Activated T-helper 2 cell treated with anti-CD3 and anti-CD28 coated beads, Interferon-gamma antibody, Interleukin-2, Interleukin-4, amounts not matched to agents 10 μg/mL and 5 μg/mL and 100 μg/mL, durations not matched to agents 14 hours and 24 hours and 36 hours (primary cell): Measurements from ENCODE around the gene CCNK. TPM values are rescaled to one million over a fixed set of nuclear protein-coding genes. Genes with fewer than 3 reads are reported as not detected.

Source experiments
- DNase-seq: peaks from one replicate; pipeline ENCODE4 v3.0.0; 2021; ENCODE audit warnings: low spot score
- H3K27ac Mint-ChIP-seq: one replicate; pipeline ENCODE4 v1.8.0; 2021; ENCODE audit warnings: mixed read lengths
- H3K27me3 Mint-ChIP-seq: one replicate; pipeline ENCODE4 v1.8.0; 2021; ENCODE audit warnings: low read depth, mixed read lengths
- H3K36me3 Mint-ChIP-seq: one replicate; pipeline ENCODE4 v1.8.0; 2021; ENCODE audit warnings: low read depth, mixed read lengths
- H3K4me1 Mint-ChIP-seq: one replicate; pipeline ENCODE4 v1.8.0; 2021; ENCODE audit warnings: low read depth, mixed read lengths
- H3K4me3 Mint-ChIP-seq: one replicate; pipeline ENCODE4 v1.8.0; 2021; ENCODE audit warnings: low read depth, mild to moderate bottlenecking, moderate library complexity, mixed read lengths
- H3K9me3 Mint-ChIP-seq: one replicate; pipeline ENCODE4 v1.8.0; 2021; ENCODE audit warnings: mixed read lengths
- intact Hi-C: fragments of 100-400 bp; cut with micrococcal nuclease; formaldehyde crosslinking; loops from one replicate; pipeline ENCODE4 v1.15.1; 2023
- total RNA-seq: library from RNA; stranded (reverse); gene quantifications from 2 replicates; pipeline ENCODE4 v1.2.3, GENCODE V29; 2022

CCNK gene
- total RNA-seq, 1 donor from 2014 or later: 77.8 TPM

GRCh38 chr14:99530407-99531155 is 49.4 kb downstream of the CCNK start:
- Mint-ChIP-seq H3K4me1 (no peaks in the 10 kb centered on the region), H3K27me3 (no peaks in the 10 kb centered on the region), H3K9me3 (no peaks in the 10 kb centered on the region), H3K27ac (no peak overlapping the region), H3K36me3 (no peaks in the 10 kb centered on the region), H3K4me3 (no peak overlapping the region)
- DNase-seq: no peak
- intact Hi-C loops: no loop called here

GRCh38 chr14:99531251-99532096 is 50.3 kb downstream of the CCNK start:
- Mint-ChIP-seq H3K27ac (no peak overlapping the region), H3K9me3 (no peaks in the 10 kb centered on the region), H3K4me3 (no peak overlapping the region), H3K27me3 (no peaks in the 10 kb centered on the region), H3K36me3 (no peaks in the 10 kb centered on the region), H3K4me1 (no peaks in the 10 kb centered on the region)
- intact Hi-C loops: no loop called here
- DNase-seq: no peak

- DNase-seq: no peak
- no peaks in the 10 kb centered on the region for H3K36me3 Mint-ChIP-seq
- H3K9me3 Mint-ChIP-seq: no peaks in the 10 kb centered on the region
- H3K4me1 Mint-ChIP-seq: no peaks in the 10 kb centered on the region
- no peaks in the 10 kb centered on the region for H3K27me3 Mint-ChIP-seq
- intact Hi-C loops: no loop called here
- no peak overlapping the region for H3K27ac Mint-ChIP-seq
- no peak overlapping the region for H3K4me3 Mint-ChIP-seq
Measured at GRCh38 chr14:99532310-99532709, 51.1 kb downstream of the CCNK start.

GRCh38 chr14:99534333-99534732 is 53.1 kb downstream of the CCNK start:
- Mint-ChIP-seq H3K4me1 (no peaks in the 10 kb centered on the region), H3K27ac (no peak overlapping the region), H3K27me3 (no peaks in the 10 kb centered on the region), H3K9me3 (no peaks in the 10 kb centered on the region), H3K4me3 (no peak overlapping the region), H3K36me3 (no peaks in the 10 kb centered on the region)
- DNase-seq: no peak
- intact Hi-C loops: no loop called here

GRCh38 chr14:99534863-99535262 is 53.7 kb downstream of the CCNK start:
- no peak for DNase-seq
- no peak overlapping the region for H3K27ac Mint-ChIP-seq
- intact Hi-C loops: no loop called here
- no peaks in the 10 kb centered on the region for H3K9me3 Mint-ChIP-seq
- H3K4me1 Mint-ChIP-seq: no peaks in the 10 kb centered on the region
- no peaks in the 10 kb centered on the region for H3K27me3 Mint-ChIP-seq
- H3K36me3 Mint-ChIP-seq: no peaks in the 10 kb centered on the region
- H3K4me3 Mint-ChIP-seq: no peak overlapping the region

GRCh38 chr14:99535448-99535847 is 54.2 kb downstream of the CCNK start:
- Mint-ChIP-seq H3K27me3 (no peaks in the 10 kb centered on the region), H3K4me3 (no peak overlapping the region), H3K27ac (no peak overlapping the region), H3K9me3 (no peaks in the 10 kb centered on the region), H3K36me3 (no peaks in the 10 kb centered on the region), H3K4me1 (no peaks in the 10 kb centered on the region)
- intact Hi-C loops: no loop called here
- DNase-seq: no peak

GRCh38 chr14:99535908-99536778 is 54.9 kb downstream of the CCNK start:
- H3K4me1 Mint-ChIP-seq: no peaks in the 10 kb centered on the region
- no peak overlapping the region for H3K27ac Mint-ChIP-seq
- no peak for DNase-seq
- no peak overlapping the region for H3K4me3 Mint-ChIP-seq
- intact Hi-C loops: no loop called here
- H3K36me3 Mint-ChIP-seq: no peaks in the 10 kb centered on the region
- no peaks in the 10 kb centered on the region for H3K9me3 Mint-ChIP-seq
- no peaks in the 10 kb centered on the region for H3K27me3 Mint-ChIP-seq

- DNase-seq: no peak
- Mint-ChIP-seq H3K36me3 (no peaks in the 10 kb centered on the region), H3K9me3 (no peaks in the 10 kb centered on the region), H3K4me1 (no peaks in the 10 kb centered on the region), H3K27ac (no peak overlapping the region), H3K27me3 (no peaks in the 10 kb centered on the region), H3K4me3 (no peak overlapping the region)
- intact Hi-C loops: no loop called here
Measured at GRCh38 chr14:99537399-99537798, 56.2 kb downstream of the CCNK start.

GRCh38 chr14:99538275-99538674 is 57.1 kb downstream of the CCNK start:
- intact Hi-C loops: no loop called here
- no peaks in the 10 kb centered on the region for H3K4me1 Mint-ChIP-seq
- H3K27me3 Mint-ChIP-seq: no peaks in the 10 kb centered on the region
- H3K9me3 Mint-ChIP-seq: no peaks in the 10 kb centered on the region
- no peak overlapping the region for H3K27ac Mint-ChIP-seq
- no peak for DNase-seq
- H3K36me3 Mint-ChIP-seq: no peaks in the 10 kb centered on the region
- H3K4me3 Mint-ChIP-seq: no peak overlapping the region

GRCh38 chr14:99538733-99539132 is 57.5 kb downstream of the CCNK start:
- no peaks in the 10 kb centered on the region for H3K9me3 Mint-ChIP-seq
- DNase-seq: no peak
- intact Hi-C loops: no loop called here
- no peak overlapping the region for H3K27ac Mint-ChIP-seq
- no peak overlapping the region for H3K4me3 Mint-ChIP-seq
- H3K27me3 Mint-ChIP-seq: no peaks in the 10 kb centered on the region
- H3K4me1 Mint-ChIP-seq: no peaks in the 10 kb centered on the region
- H3K36me3 Mint-ChIP-seq: no peaks in the 10 kb centered on the region

GRCh38 chr14:99539491-99539890 is 58.3 kb downstream of the CCNK start:
- DNase-seq: no peak
- Mint-ChIP-seq H3K27ac (no peak overlapping the region), H3K4me3 (no peak overlapping the region), H3K27me3 (no peaks in the 10 kb centered on the region), H3K36me3 (no peaks in the 10 kb centered on the region), H3K9me3 (no peaks in the 10 kb centered on the region), H3K4me1 (no peaks in the 10 kb centered on the region)
- intact Hi-C loops: no loop called here

GRCh38 chr14:99540196-99541032 is 59.2 kb downstream of the CCNK start:
- Mint-ChIP-seq H3K27me3 (no peaks in the 10 kb centered on the region), H3K4me1 (no peaks in the 10 kb centered on the region), H3K4me3 (no peak overlapping the region), H3K9me3 (no peaks in the 10 kb centered on the region), H3K36me3 (no peaks in the 10 kb centered on the region), H3K27ac (no peak overlapping the region)
- DNase-seq: no peak
- intact Hi-C loops: no loop called here
